K562 (cell line): Measurements from ENCODE around the gene NAPEPLD. TPM values are rescaled to one million over a fixed set of nuclear protein-coding genes. Genes with fewer than 3 reads are reported as not detected.

Source experiments
- CEBPB ChIP-seq: fragments of 450-650 bp; IDR thresholded peaks from 2 replicates; pipeline ENCODE4 v1.6.1; 2016; ENCODE audit warnings: missing genetic modification characterization, missing compliant biosample characterization
- ELF1 ChIP-seq: fragments of 200-800 bp; sonication (Bioruptor generic); IDR thresholded peaks from 2 replicates; pipeline ENCODE4 v1.6.1; 2016; ENCODE audit warnings: missing genetic modification characterization, missing compliant biosample characterization
- ELF2 ChIP-seq: fragments of 250-450 bp; sonication (Bioruptor Pico); IDR thresholded peaks from 2 replicates; pipeline ENCODE4 v1.5.0; 2021; ENCODE audit warnings: mild to moderate bottlenecking
- EP400 ChIP-seq: fragments of 450-650 bp; IDR thresholded peaks from 2 replicates; pipeline ENCODE4 v1.6.1; 2017; ENCODE audit warnings: antibody characterized with exemption, mild to moderate bottlenecking, moderate library complexity
- GTF2E2 ChIP-seq: fragments of 200-800 bp; sonication (Bioruptor generic); IDR thresholded peaks from 2 replicates; pipeline ENCODE4 v1.6.1; 2016; ENCODE audit warnings: missing genetic modification characterization, missing compliant biosample characterization
- KAT7 ChIP-seq: sonication (generic); formaldehyde crosslinking; IDR thresholded peaks from 2 replicates; pipeline ENCODE4 v1.8.0; 2022; ENCODE audit warnings: missing genetic modification reagents, mild to moderate bottlenecking, borderline replicate concordance
- LCOR ChIP-seq: sonication (generic); formaldehyde crosslinking; IDR thresholded peaks from 2 replicates; pipeline ENCODE4 v1.8.0; 2022; ENCODE audit warnings: mild to moderate bottlenecking, missing genetic modification reagents
- MAZ ChIP-seq, 2 experiments: fragments of 450-650 bp in 1 of 2; sonication (generic) in 1 of 2; formaldehyde crosslinking; IDR thresholded peaks in 1 of 2; conservative IDR thresholded peaks in 1 of 2; 2 replicates each; pipeline versions ENCODE4 v1.4.0 to v1.5.0; 2020; ENCODE audit warnings: mild to moderate bottlenecking in 1 of 2, missing genetic modification reagents in 1 of 2
- MYC ChIP-seq, 2 experiments: fragments of 250-450 bp in 1 of 2; sonication (Bioruptor Pico) in 1 of 2; IDR thresholded peaks; 2 replicates each; pipeline versions ENCODE4 v1.5.1 to v1.6.1; 2012 to 2021; ENCODE audit warnings: low read depth in 2 of 2, borderline replicate concordance in 1 of 2, improper control_type of control experiment in 1 of 2, low read length in 1 of 2, mild to moderate bottlenecking in 1 of 2, moderate library complexity in 1 of 2
- OTX1 ChIP-seq: fragments of 450-650 bp; formaldehyde crosslinking; IDR thresholded peaks from 2 replicates; pipeline ENCODE4 v1.4.0; 2022; ENCODE audit warnings: mild to moderate bottlenecking
- PHB ChIP-seq: fragments of 250-450 bp; sonication (Bioruptor Pico); IDR thresholded peaks from 2 replicates; pipeline ENCODE4 v1.5.0; 2021
- PHF8 ChIP-seq: fragments of 200-600 bp; sonication (generic); IDR thresholded peaks from 2 replicates; pipeline ENCODE4 v1.6.1; 2012; ENCODE audit warnings: mixed run types, mild to moderate bottlenecking, inconsistent platforms, low read length, moderate library complexity, borderline replicate concordance
- POLR2A ChIP-seq: fragments of 450-650 bp; conservative IDR thresholded peaks from 2 replicates; pipeline ENCODE4 v1.6.1; 2016
- SIN3A ChIP-seq, 2 experiments: fragments of 150-350 bp in 1 of 2; IDR thresholded peaks; 2 replicates each; pipeline ENCODE4 v1.6.1; 2011 to 2016; ENCODE audit warnings: borderline replicate concordance in 2 of 2, low read depth in 2 of 2, low read length in 2 of 2, mild to moderate bottlenecking in 2 of 2, moderate library complexity in 2 of 2; ENCODE audit not compliant: control insufficient read depth in 1 of 2
- SMAD4 ChIP-seq: fragments of 250-450 bp; sonication (Bioruptor Pico); conservative IDR thresholded peaks from 2 replicates; pipeline ENCODE4 v1.8.0; 2021; ENCODE audit warnings: inconsistent platforms, mild to moderate bottlenecking, moderate library complexity
- TCF3 ChIP-seq: sonication (generic); formaldehyde crosslinking; IDR thresholded peaks from 2 replicates; pipeline ENCODE4 v1.4.0; 2020; ENCODE audit warnings: mild to moderate bottlenecking, missing genetic modification reagents
- ZBTB33 ChIP-seq: sonication (generic); formaldehyde crosslinking; IDR thresholded peaks from 2 replicates; pipeline ENCODE4 v1.8.1; 2023; ENCODE audit warnings: mild to moderate bottlenecking, missing genetic modification reagents
- ZFP91 ChIP-seq: sonication (generic); formaldehyde crosslinking; IDR thresholded peaks from 2 replicates; pipeline ENCODE4 v1.8.0; 2022; ENCODE audit warnings: mild to moderate bottlenecking, missing genetic modification reagents
- ZNF41 ChIP-seq: fragments of 250-450 bp; sonication (Bioruptor Pico); conservative IDR thresholded peaks from 2 replicates; pipeline ENCODE4 v1.4.0; 2020; ENCODE audit warnings: mild to moderate bottlenecking
- ZNF431 ChIP-seq: sonication (generic); formaldehyde crosslinking; IDR thresholded peaks from 2 replicates; pipeline ENCODE4 v1.8.0; 2022; ENCODE audit warnings: mild to moderate bottlenecking, missing genetic modification reagents
- polyA plus RNA-seq, 8 experiments: library from polyadenylated mRNA; depleted of rRNA in 4 of 8; stranded (reverse) in 5 of 8; unstranded in 3 of 8; fragments of >200 nt; fragmentation: Nextera tagmentation in 2 of 8; fragmentation: Illumina TruSeq in 1 of 8; extraction: Ambion mirVana in 2 of 8; extraction: Trizol in 1 of 8; gene quantifications; 2 replicates each; pipeline versions ENCODE4 v1.2.1 to v1.2.3, GENCODE V29; 2011 to 2014; ENCODE audit warnings: inconsistent platforms in 1 of 8, missing spikeins in 1 of 8
- total RNA-seq, 7 experiments: library from RNA; depleted of rRNA in 6 of 7; stranded (reverse); fragments of >200 nt in 6 of 7; fragmentation: Illumina TruSeq in 2 of 7; extraction: Trizol in 2 of 7; gene quantifications; 2 replicates each; pipeline versions ENCODE4 v1.2.1 to v1.2.3, GENCODE V29; 2011 to 2021; ENCODE audit warnings: low replicate concordance in 1 of 7
- TF ChIP-seq, protein P1 (sequence below): fragments of 250-450 bp; sonication (Bioruptor Pico); IDR thresholded peaks from 2 replicates; pipeline ENCODE4 v1.8.0; 2021; ENCODE audit warnings: borderline replicate concordance, mild to moderate bottlenecking, moderate library complexity; ENCODE audit not compliant: poor library complexity, severe bottlenecking

Gene NAPEPLD
- total and polyA plus RNA-seq, 9 of the 15 experiments (the other 6 are each of a cell fraction or from before 2014, with no cell fraction given) = 3.2 to 11.0 (median 7.5) TPM

DNA sequence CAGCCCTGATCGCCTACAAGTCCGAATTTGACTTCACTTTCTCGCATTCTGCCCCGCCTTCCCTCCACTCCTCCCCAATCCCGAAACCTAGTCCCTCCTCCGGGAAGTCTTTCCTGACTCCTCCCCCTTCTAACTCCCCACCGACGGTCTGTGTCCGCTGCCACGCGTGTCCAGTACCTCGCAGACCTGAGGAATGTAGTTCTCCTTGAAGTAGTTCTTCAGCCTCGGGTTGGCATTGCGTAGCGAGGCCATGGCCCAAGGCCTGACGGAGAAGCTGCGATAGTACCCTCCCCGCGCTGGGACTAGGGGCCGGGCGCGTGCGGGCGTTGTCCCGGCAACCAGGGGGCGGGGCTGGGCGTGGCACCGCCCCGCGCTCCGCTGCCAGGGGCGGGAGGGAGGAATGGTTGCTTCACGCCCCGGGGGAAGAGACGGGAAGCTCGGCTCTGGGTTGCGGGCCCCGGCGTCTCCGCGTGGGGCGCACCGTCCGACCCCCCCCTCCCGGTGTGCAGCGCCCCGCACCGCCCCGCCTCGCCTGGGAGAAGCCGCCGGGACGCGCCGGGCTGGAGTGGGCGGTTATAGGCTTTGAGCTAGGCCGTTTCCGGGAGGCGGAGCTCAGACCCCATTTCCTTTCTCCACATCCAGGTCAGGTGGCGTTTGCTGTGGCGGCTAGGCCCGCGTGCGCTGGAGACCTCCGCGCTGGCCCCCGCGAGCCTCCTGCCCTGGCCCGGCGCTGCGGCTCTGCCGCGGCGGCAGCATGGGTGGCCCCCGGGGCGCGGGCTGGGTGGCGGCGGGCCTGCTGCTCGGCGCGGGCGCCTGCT lies 74.2 kb downstream of the NAPEPLD start, which contains the start of the genes ARMC10 and FBXL13 (continued):
- peak; percentile 94 for TF ChIP-seq GTF2E2 (tag)
- TF ChIP-seq ZBTB33 (CRISPR knock-in tag) = no peak; the same call in 1 of the 2 replicates
- TF ChIP-seq POLR2A = peak; percentile 78
- peak; percentile 73; the same call in 1 of the 2 replicates for TF ChIP-seq PHF8
- TF ChIP-seq ELF1 (tag) = peak; percentile 93
- TF ChIP-seq, protein P1, sequence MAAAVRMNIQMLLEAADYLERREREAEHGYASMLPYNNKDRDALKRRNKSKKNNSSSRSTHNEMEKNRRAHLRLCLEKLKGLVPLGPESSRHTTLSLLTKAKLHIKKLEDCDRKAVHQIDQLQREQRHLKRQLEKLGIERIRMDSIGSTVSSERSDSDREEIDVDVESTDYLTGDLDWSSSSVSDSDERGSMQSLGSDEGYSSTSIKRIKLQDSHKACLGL (CRISPR knock-in tag) = peak; percentile 30
- peak; percentile 99 for TF ChIP-seq SMAD4 (CRISPR knock-in tag)
- no peak for TF ChIP-seq TCF3 (CRISPR knock-in tag)
- no peak for TF ChIP-seq PHB (CRISPR knock-in tag)
- peak; percentile 97 for TF ChIP-seq CEBPB (tag)
- TF ChIP-seq LCOR (CRISPR knock-in tag) = peak; percentile 94
- TF ChIP-seq SIN3A (IDR thresholded peaks at IDR 0.05; ENCODE audit: borderline replicate concordance in 2 of 2, control insufficient read depth in 1 of 2, low read depth in 2 of 2, low read length in 2 of 2) = peak; percentile 77 to 96; a peak in 3 of 4 replicates
- TF ChIP-seq KAT7 (CRISPR knock-in tag) = peak; percentile 98; the same call in 1 of the 2 replicates
- 0 out of 2 replicates have a peak, but pooled peaks have one; percentile 14 for TF ChIP-seq ZFP91 (CRISPR knock-in tag)
- peak; percentile 87; the same call in 1 of the 2 replicates for TF ChIP-seq OTX1 (CRISPR knock-in tag)
- peak; percentile 82 for TF ChIP-seq MYC (IDR thresholded peaks at IDR 0.05; ENCODE audit: low read depth, low read length)
- no peak for TF ChIP-seq MYC (CRISPR knock-in tag; IDR thresholded peaks at IDR 0.05; ENCODE audit: borderline replicate concordance, low read depth)
- peak; percentile 82 for TF ChIP-seq ELF2 (CRISPR knock-in tag)
- peak; percentile 94 for TF ChIP-seq MAZ (CRISPR knock-in tag; conservative IDR thresholded peaks at IDR 0.05 in 1 of 2, IDR thresholded peaks at IDR 0.05 in 1 of 2)
- 0 out of 2 replicates have a peak, but pooled peaks have one; percentile 40 for TF ChIP-seq ZNF431 (CRISPR knock-in tag)
- no peak for TF ChIP-seq ZNF41
- TF ChIP-seq EP400 = peak; percentile 65; the same call in 1 of the 2 replicates
